DND-41 (cell line): ENCODE data around the gene COL20A1.

Source experiments
- CTCF ChIP-seq: IDR thresholded peaks from 2 replicates; pipeline ENCODE4 v1.5.1; 2012; ENCODE audit warnings: borderline replicate concordance, low read length, moderate library complexity, mild to moderate bottlenecking; ENCODE audit not compliant: poor library complexity, severe bottlenecking; ENCODE audit errors: extremely low read depth
- EZH2 ChIP-seq: IDR thresholded peaks from 3 replicates; pipeline ENCODE4 v1.6.1; 2012; ENCODE audit warnings: borderline replicate concordance, low read depth, mild to moderate bottlenecking, moderate library complexity, low read length, inconsistent platforms; ENCODE audit not compliant: severe bottlenecking

- no peak for TF ChIP-seq CTCF
- no peak for TF ChIP-seq EZH2
Measured at GRCh38 chr20:63287697-63288580, 5.0 kb upstream of the COL20A1 start.
